H9 (cell line): ENCODE data around the gene SPA17. TPM values are rescaled to one million over a fixed set of nuclear protein-coding genes. Genes with fewer than 3 reads are reported as not detected.

Experiments
- DNase-seq: peaks from one replicate; pipeline ENCODE4 v3.0.0-alpha.2; 2017
- H2AFZ ChIP-seq: one replicate; pipeline ENCODE4 v1.6.1; 2013; ENCODE audit warnings: mild to moderate bottlenecking, low read length, control low read depth, moderate library complexity
- H2AK5ac ChIP-seq: 2 replicates; pipeline ENCODE4 v1.6.1; 2013; ENCODE audit warnings: low read length, control low read depth, mixed read lengths; ENCODE audit not compliant: insufficient read length
- H2BK120ac ChIP-seq: one replicate; pipeline ENCODE4 v1.6.1; 2013; ENCODE audit warnings: low read depth, mild to moderate bottlenecking, low read length, control low read depth, inconsistent platforms; ENCODE audit not compliant: poor library complexity, severe bottlenecking
- H2BK12ac ChIP-seq: 2 replicates; pipeline ENCODE4 v1.6.1; 2013; ENCODE audit warnings: low read length, control low read depth, mixed read lengths, low read depth; ENCODE audit not compliant: insufficient read length
- H2BK15ac ChIP-seq: 2 replicates; pipeline ENCODE4 v1.6.1; 2013; ENCODE audit warnings: low read depth, low read length, control low read depth
- H2BK20ac ChIP-seq: one replicate; pipeline ENCODE4 v1.6.1; 2013; ENCODE audit warnings: low read depth, mild to moderate bottlenecking, low read length, control low read depth, inconsistent platforms; ENCODE audit not compliant: poor library complexity, severe bottlenecking
- H2BK5ac ChIP-seq: 2 replicates; pipeline ENCODE4 v1.6.1; 2013; ENCODE audit warnings: low read length, control low read depth, mixed read lengths; ENCODE audit not compliant: insufficient read length
- H3K14ac ChIP-seq: 2 replicates; pipeline ENCODE4 v1.6.1; 2013; ENCODE audit warnings: low read length, control low read depth; ENCODE audit not compliant: insufficient read depth
- H3K18ac ChIP-seq: 2 replicates; pipeline ENCODE4 v1.6.1; 2013; ENCODE audit warnings: low read depth, mild to moderate bottlenecking, mixed read lengths, low read length, control low read depth; ENCODE audit not compliant: insufficient read length
- H3K23ac ChIP-seq: 2 replicates; pipeline ENCODE4 v1.6.1; 2013; ENCODE audit warnings: low read length, control low read depth, mixed read lengths, low read depth; ENCODE audit not compliant: insufficient read length
- H3K23me2 ChIP-seq: 2 replicates; pipeline ENCODE4 v1.6.1; 2013; ENCODE audit warnings: low read depth, mild to moderate bottlenecking, mixed read lengths, low read length, control low read depth; ENCODE audit not compliant: insufficient read length, poor library complexity, severe bottlenecking
- H3K27ac ChIP-seq: 2 replicates; pipeline ENCODE4 v1.5.1; 2013; ENCODE audit warnings: low read length, control low read depth, mixed read lengths, low read depth; ENCODE audit not compliant: insufficient read length
- H3K27me3 ChIP-seq: 2 replicates; pipeline ENCODE4 v1.6.1; 2013; ENCODE audit warnings: low read length, control low read depth, inconsistent platforms; ENCODE audit not compliant: insufficient read depth
- H3K4ac ChIP-seq: 2 replicates; pipeline ENCODE4 v1.6.1; 2013; ENCODE audit warnings: low read depth, mild to moderate bottlenecking, control low read depth, inconsistent platforms, low read length, moderate library complexity
- H3K4me1 ChIP-seq: 2 replicates; pipeline ENCODE4 v1.6.1; 2013; ENCODE audit warnings: low read length, control low read depth, inconsistent platforms; ENCODE audit not compliant: insufficient read depth
- H3K4me2 ChIP-seq: 2 replicates; pipeline ENCODE4 v1.6.1; 2013; ENCODE audit warnings: low read length, control low read depth, mixed read lengths; ENCODE audit not compliant: insufficient read length, insufficient read depth
- H3K56ac ChIP-seq: 2 replicates; pipeline ENCODE4 v1.6.1; 2013; ENCODE audit warnings: low read depth, mild to moderate bottlenecking, mixed read lengths, low read length, control low read depth; ENCODE audit not compliant: insufficient read length
- H3K79me1 ChIP-seq: 2 replicates; pipeline ENCODE4 v1.6.1; 2013; ENCODE audit warnings: low read depth, mild to moderate bottlenecking, moderate library complexity, low read length, control low read depth, inconsistent platforms; ENCODE audit not compliant: insufficient read depth, poor library complexity, severe bottlenecking
- H3K79me2 ChIP-seq: 2 replicates; pipeline ENCODE4 v1.6.1; 2013; ENCODE audit warnings: low read length, control low read depth, inconsistent platforms; ENCODE audit not compliant: insufficient read depth
- H3K9ac ChIP-seq: 2 replicates; pipeline ENCODE4 v1.6.1; 2013; ENCODE audit warnings: low read length, control low read depth, mixed read lengths; ENCODE audit not compliant: insufficient read length; ENCODE audit errors: extremely low read depth
- H3K9me3 ChIP-seq: one replicate; pipeline ENCODE4 v1.6.1; 2013; ENCODE audit warnings: low read depth, low read length, inconsistent platforms; ENCODE audit not compliant: control insufficient read depth
- H3T11ph ChIP-seq: one replicate; pipeline ENCODE4 v1.6.1; 2013; ENCODE audit warnings: mild to moderate bottlenecking, low read length, control low read depth, inconsistent platforms
- H4K20me1 ChIP-seq: one replicate; pipeline ENCODE4 v1.6.1; 2013; ENCODE audit not compliant: control insufficient read depth, insufficient read length, insufficient read depth
- H4K5ac ChIP-seq: 2 replicates; pipeline ENCODE4 v1.6.1; 2013; ENCODE audit warnings: low read depth, mild to moderate bottlenecking, mixed read lengths, low read length, control low read depth; ENCODE audit not compliant: insufficient read length
- H4K8ac ChIP-seq: replicated peaks from 2 replicates; pipeline ENCODE4 v1.6.1; 2013; ENCODE audit warnings: low read length, control low read depth, mixed read lengths, low read depth; ENCODE audit not compliant: insufficient read length
- H4K91ac ChIP-seq: 2 replicates; pipeline ENCODE4 v1.6.1; 2013; ENCODE audit warnings: low read depth, mild to moderate bottlenecking, moderate library complexity, mixed read lengths, low read length, control low read depth; ENCODE audit not compliant: insufficient read length
- H3K27ac Mint-ChIP-seq, 3 experiments: 2 replicates in 2 of 3; 3 replicates in 1 of 3; pipeline ENCODE4 v1.8.0; 2020 to 2021; ENCODE audit warnings: mixed read lengths in 3 of 3, mild to moderate bottlenecking in 1 of 3, moderate library complexity in 1 of 3
- H3K27me3 Mint-ChIP-seq: 2 replicates; pipeline ENCODE4 v1.8.0; 2021; ENCODE audit warnings: low read depth, mild to moderate bottlenecking, moderate library complexity, mixed read lengths
- H3K36me3 Mint-ChIP-seq, 3 experiments: 2 replicates in 2 of 3; 3 replicates in 1 of 3; pipeline ENCODE4 v1.8.0; 2020 to 2021; ENCODE audit warnings: low read depth in 3 of 3, mixed read lengths in 3 of 3; ENCODE audit not compliant: insufficient read depth in 1 of 3
- H3K4me1 Mint-ChIP-seq, 2 experiments: 2 replicates each; pipeline ENCODE4 v1.8.0; 2020; ENCODE audit warnings: mixed read lengths in 2 of 2
- H3K4me3 Mint-ChIP-seq, 2 experiments: 2 replicates in 1 of 2; 3 replicates in 1 of 2; pipeline ENCODE4 v1.8.0; 2020 to 2021; ENCODE audit warnings: mild to moderate bottlenecking in 2 of 2, mixed read lengths in 2 of 2, moderate library complexity in 1 of 2
- H3K9me3 Mint-ChIP-seq, 2 experiments: 2 replicates in 1 of 2; 3 replicates in 1 of 2; pipeline ENCODE4 v1.8.0; 2020; ENCODE audit warnings: mild to moderate bottlenecking in 2 of 2, mixed read lengths in 2 of 2, moderate library complexity in 1 of 2
- CTCF ChIP-seq: fragments of 200-600 bp; sonication (generic); conservative IDR thresholded peaks from 3 replicates; pipeline ENCODE4 v1.8.0; 2021; ENCODE audit warnings: antibody characterized with exemption, mild to moderate bottlenecking
- WGBS: extraction: QIAGEN DNeasy Blood & Tissue Kit; methylation state at CpG from one replicate; pipeline ENCODE4 v1.1.7; 2013; ENCODE audit warnings: missing lambda C conversion rate, low lambda C conversion rate, mixed read lengths; ENCODE audit not compliant: insufficient read length; ENCODE audit errors: extremely low coverage; 5-methylcytosine and 5-hydroxymethylcytosine counted together
- total RNA-seq: library from RNA; stranded (reverse); gene quantifications from 2 replicates; pipeline ENCODE4 v1.2.1, GENCODE V29; 2021

The SPA17 gene
- total RNA-seq, 1 experiment from 2014 or later, result 6.9 TPM

- H4K8ac ChIP-seq, result no peak overlapping the region
- H3K4me3 Mint-ChIP-seq, result no peak overlapping the region
- TF ChIP-seq CTCF, result no peak
- no peaks in the 10 kb centered on the region for H3K9me3 ChIP-seq
- no peak overlapping the region for H2AK5ac ChIP-seq
- H3K4me1 Mint-ChIP-seq, result peaks cover under 1 to 2% of the 10 kb centered on the region in 2 experiments; a peak in 3 of 4 replicates
- H2BK5ac ChIP-seq, result no peak overlapping the region
- H3K27ac ChIP-seq, result no peak overlapping the region
- H4K20me1 ChIP-seq, result no peaks in the 10 kb centered on the region
- H3K4ac ChIP-seq, result no peak overlapping the region
- no peak overlapping the region for H3T11ph ChIP-seq
- H3K36me3 Mint-ChIP-seq, result peaks cover 0 to 1% (median 0%) of the 10 kb centered on the region in 3 experiments; a peak in 1 of 7 replicates
- peaks cover 4% of the 10 kb centered on the region for H3K27me3 ChIP-seq
- H3K56ac ChIP-seq, result no peak overlapping the region
- no peak overlapping the region for H3K4me2 ChIP-seq
- H3K4me1 ChIP-seq, result no peaks in the 10 kb centered on the region
- H3K23me2 ChIP-seq, result no peaks in the 10 kb centered on the region
- H3K79me1 ChIP-seq, result no peaks in the 10 kb centered on the region
- H2BK12ac ChIP-seq, result no peak overlapping the region
- no peak overlapping the region for H2BK20ac ChIP-seq
- no peak overlapping the region for H4K5ac ChIP-seq
- WGBS, result no CpG with 5 or more reads among the region's 3 CpGs
- no peaks in the 10 kb centered on the region for H3K79me2 ChIP-seq
- no peak overlapping the region for H3K18ac ChIP-seq
- H3K27me3 Mint-ChIP-seq, result peaks cover 10% of the 10 kb centered on the region
- H3K23ac ChIP-seq, result no peak overlapping the region
- no peak overlapping the region for H3K27ac Mint-ChIP-seq
- H2BK15ac ChIP-seq, result no peak overlapping the region
- H3K14ac ChIP-seq, result no peak overlapping the region
- H4K91ac ChIP-seq, result no peak overlapping the region
- H2AFZ ChIP-seq, result no peak overlapping the region
- H2BK120ac ChIP-seq, result no peak overlapping the region
- H3K9me3 Mint-ChIP-seq, result no peaks in the 10 kb centered on the region
- DNase-seq, result no peak
- H3K9ac ChIP-seq, result no peak overlapping the region
These were observed 6.1 kb upstream of the SPA17 start for GRCh38 chr11:124667601-124668000.
